Caco-2 (cell line): ENCODE measurements around the gene DPY19L1. TPM values are rescaled to one million over a fixed set of nuclear protein-coding genes. Genes with fewer than 3 reads are reported as not detected.
"Not testable (repeated sequence)": the region's sequence is repeated elsewhere in the genome, so short reads cannot be mapped to it uniquely, and the experiment has no call there.

Source experiments
- Bru-seq: library from RNA; stranded (reverse); fragments of 400-500 nt; gene quantifications from one replicate; lab custom pipeline; 2021; lab: Mats Ljungman, UMichigan
- BruChase-seq, 2 experiments: library from RNA; stranded (reverse); fragments of 400-500 nt; gene quantifications; one replicate each; lab custom pipeline; 2021; lab: Mats Ljungman, UMichigan
- BruUV-seq: library from RNA; stranded (reverse); fragments of 400-500 nt; replicated peaks from 2 replicates; lab custom pipeline; 2021; lab: Mats Ljungman, UMichigan
- CTCF ChIA-PET: fragments of 300-600 bp; sonication (Branson Sonifier 250); formaldehyde crosslinking; loops from one replicate; lab custom pipeline; 2022; ENCODE audit warnings: antibody characterized with exemption; lab: Charles Lee
- POLR2A ChIA-PET: fragments of 300-600 bp; sonication (Branson Sonifier 250); formaldehyde crosslinking; loops from one replicate; lab custom pipeline; 2022; ENCODE audit warnings: antibody characterized with exemption; lab: Charles Lee
- DNase-seq, 2 experiments: peaks; one replicate each; pipeline versions ENCODE4 v3.0.0 to v3.0.0-alpha.2; 2020 to 2022
- H3K27me3 ChIP-seq: replicated peaks from 2 replicates; pipeline ENCODE4 v1.6.0; 2011; ENCODE audit warnings: low read length; ENCODE audit not compliant: control insufficient read depth, insufficient read depth
- H3K36me3 ChIP-seq: 2 replicates; pipeline ENCODE4 v1.5.1; 2011; ENCODE audit warnings: low read length; ENCODE audit not compliant: control insufficient read depth, insufficient read depth
- H3K4me1 ChIP-seq: fragments of 250-450 bp; sonication (Bioruptor Pico); 2 replicates; pipeline ENCODE4 v1.5.1; 2020; ENCODE audit warnings: mild to moderate bottlenecking
- H3K4me3 ChIP-seq: 2 replicates; pipeline ENCODE4 v1.5.1; 2011; ENCODE audit warnings: low read depth, mild to moderate bottlenecking, control low read depth, low read length
- H3K9me3 ChIP-seq: fragments of 250-450 bp; sonication (Bioruptor Pico); 2 replicates; pipeline ENCODE4 v1.5.1; 2020; ENCODE audit warnings: mild to moderate bottlenecking, moderate library complexity
- H3K27ac Mint-ChIP-seq: one replicate; pipeline ENCODE4 v1.8.0; 2022; ENCODE audit warnings: mixed read lengths; ENCODE audit not compliant: unreplicated experiment
- H3K27me3 Mint-ChIP-seq: one replicate; pipeline ENCODE4 v1.8.0; 2022; ENCODE audit warnings: mixed read lengths; ENCODE audit not compliant: insufficient read depth, unreplicated experiment
- H3K36me3 Mint-ChIP-seq: one replicate; pipeline ENCODE4 v1.8.0; 2022; ENCODE audit warnings: mild to moderate bottlenecking, mixed read lengths; ENCODE audit not compliant: insufficient read depth, unreplicated experiment
- H3K4me1 Mint-ChIP-seq: one replicate; pipeline ENCODE4 v1.8.0; 2022; ENCODE audit warnings: low read depth, mixed read lengths; ENCODE audit not compliant: unreplicated experiment
- H3K4me3 Mint-ChIP-seq: one replicate; pipeline ENCODE4 v1.8.0; 2022; ENCODE audit warnings: mild to moderate bottlenecking, moderate library complexity, mixed read lengths; ENCODE audit not compliant: unreplicated experiment
- H3K9me3 Mint-ChIP-seq: one replicate; pipeline ENCODE4 v1.8.0; 2022; ENCODE audit warnings: mixed read lengths; ENCODE audit not compliant: unreplicated experiment
- intact Hi-C: fragments of 100-400 bp; cut with micrococcal nuclease; formaldehyde crosslinking; loops from one replicate; pipeline ENCODE4 v1.10.0; 2022; ENCODE audit not compliant: unreplicated experiment
- long read RNA-seq: library from polyadenylated mRNA; stranded (forward); transcript quantifications from one replicate; pipeline ENCODE4 v2.0.0, GENCODE V29; 2022
- total RNA-seq: library from RNA; stranded (reverse); gene quantifications from 2 replicates; pipeline ENCODE4 v1.2.3, GENCODE V29; 2022
- TF ChIP-seq, protein P1 (sequence below), 2 experiments: fragments of 200-600 bp in 1 of 2; IDR thresholded peaks; 1 replicate in 1 of 2; 2 replicates in 1 of 2; pipeline versions ENCODE4 v1.5.1 to v1.8.0; 2011 to 2022; ENCODE audit warnings: antibody characterized with exemption in 1 of 2, control low read depth in 1 of 2, inconsistent platforms in 1 of 2, low read depth in 1 of 2, low read length in 1 of 2, mild to moderate bottlenecking in 1 of 2, moderate library complexity in 1 of 2; ENCODE audit not compliant: insufficient read depth in 1 of 2, severe bottlenecking in 1 of 2, unreplicated experiment in 1 of 2

Gene DPY19L1
- total RNA-seq (8.6 and 12.9 TPM in 2 replicates), Bru-seq, nascent RNA (percentile 58 among the genes with signal in this experiment), BruChase-seq, experiment 1, labeled RNA remaining after a 2-hour chase (percentile 62 among the genes with signal in this experiment), BruChase-seq, experiment 2, labeled RNA remaining after a 6-hour chase (percentile 62 among the genes with signal in this experiment)
- long read RNA-seq, full-length matches to known transcripts: 6 of 12 reads
- long read RNA-seq, partial matches to known transcripts: 2 of 12 reads
- long read RNA-seq, other reads (novel, unspliced or antisense): 4 of 12 reads

DNA sequence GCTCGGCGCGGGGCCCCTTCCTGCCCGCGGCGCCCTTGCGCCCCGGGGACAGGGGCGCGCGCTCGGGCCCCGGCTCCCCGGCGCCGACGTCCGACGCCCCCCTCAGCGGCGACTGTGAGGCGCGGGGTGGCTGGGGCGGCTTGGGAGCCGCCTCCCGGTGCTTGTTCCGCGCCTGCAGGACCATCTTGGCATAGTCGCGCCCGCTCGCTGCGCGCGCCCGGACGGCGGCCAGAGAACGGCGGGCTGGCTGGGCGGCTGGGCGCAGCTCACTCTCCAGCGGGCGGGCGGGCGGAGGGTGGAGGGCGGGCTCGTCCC lies at the start of gene DPY19L1:
Gene DPY19L1, minus strand, starts transcription at position 275 of the 315 bp plus-strand sequence. Its CDS starts 91 bp downstream, at position 184.
- Histone ChIP-seq H3K27me3 (no peaks in the 10 kb centered on the region), H3K4me3 (peak within 1 kb of the TSS; percentile 64), H3K36me3 (no peaks in the 10 kb centered on the region), H3K9me3 (no peaks in the 10 kb centered on the region), H3K4me1 (0 out of 2 replicates have a peak, but pooled peaks cover 17% of the 10 kb centered on the region)
- Mint-ChIP-seq H3K9me3 (no peaks in the 10 kb centered on the region), H3K4me3 (peak within 1 kb of the TSS; percentile 96), H3K27me3 (peaks cover 11% of the 10 kb centered on the region), H3K27ac (peak within 1 kb of the TSS; percentile 79), H3K36me3 (no peaks in the 10 kb centered on the region), H3K4me1 (peaks cover 7% of the 10 kb centered on the region)
- BruUV-seq: no TSS peak
- POLR2A ChIA-PET: no interaction called here
- TF ChIP-seq, protein P1, sequence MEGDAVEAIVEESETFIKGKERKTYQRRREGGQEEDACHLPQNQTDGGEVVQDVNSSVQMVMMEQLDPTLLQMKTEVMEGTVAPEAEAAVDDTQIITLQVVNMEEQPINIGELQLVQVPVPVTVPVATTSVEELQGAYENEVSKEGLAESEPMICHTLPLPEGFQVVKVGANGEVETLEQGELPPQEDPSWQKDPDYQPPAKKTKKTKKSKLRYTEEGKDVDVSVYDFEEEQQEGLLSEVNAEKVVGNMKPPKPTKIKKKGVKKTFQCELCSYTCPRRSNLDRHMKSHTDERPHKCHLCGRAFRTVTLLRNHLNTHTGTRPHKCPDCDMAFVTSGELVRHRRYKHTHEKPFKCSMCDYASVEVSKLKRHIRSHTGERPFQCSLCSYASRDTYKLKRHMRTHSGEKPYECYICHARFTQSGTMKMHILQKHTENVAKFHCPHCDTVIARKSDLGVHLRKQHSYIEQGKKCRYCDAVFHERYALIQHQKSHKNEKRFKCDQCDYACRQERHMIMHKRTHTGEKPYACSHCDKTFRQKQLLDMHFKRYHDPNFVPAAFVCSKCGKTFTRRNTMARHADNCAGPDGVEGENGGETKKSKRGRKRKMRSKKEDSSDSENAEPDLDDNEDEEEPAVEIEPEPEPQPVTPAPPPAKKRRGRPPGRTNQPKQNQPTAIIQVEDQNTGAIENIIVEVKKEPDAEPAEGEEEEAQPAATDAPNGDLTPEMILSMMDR (IDR thresholded peaks at IDR 0.05; ENCODE audit: insufficient read depth in 1 of 2, low read depth in 1 of 2, low read length in 1 of 2, severe bottlenecking in 1 of 2, unreplicated experiment in 1 of 2): no peak
- CTCF ChIA-PET: interaction anchor here (0.5 to 1.2 kb wide), 4 partner anchors 231 to 1268 kb away, joined by 3 to 4 read pairs (median 3); no protein-coding TSS in a partner anchor
- intact Hi-C loops: loop anchor here (5.0 to 10.0 kb wide), 2 partner anchors 282 to 360 kb away; no protein-coding TSS in a partner anchor
- DNase-seq: no peak

- intact Hi-C loops: loop anchor here (10.0 kb wide), 1 partner anchor 545 kb away; no protein-coding TSS in a partner anchor
- H3K4me3 ChIP-seq, H3K36me3 Mint-ChIP-seq, H3K4me1 ChIP-seq, H3K9me3 Mint-ChIP-seq, BruUV-seq, H3K27me3 Mint-ChIP-seq, H3K4me3 Mint-ChIP-seq, H3K4me1 Mint-ChIP-seq, H3K27ac Mint-ChIP-seq, DNase-seq, CTCF ChIA-PET, H3K9me3 ChIP-seq, H3K36me3 ChIP-seq, POLR2A ChIA-PET, H3K27me3 ChIP-seq: not testable (repeated sequence)
These were observed 42.2 kb upstream of the DPY19L1 start for GRCh38 chr7:35079517-35079916.

- intact Hi-C loops: loop anchor here (10.0 kb wide), 1 partner anchor 551 kb away; no protein-coding TSS in a partner anchor
- H3K4me3 Mint-ChIP-seq, H3K9me3 ChIP-seq, H3K4me1 Mint-ChIP-seq, H3K4me3 ChIP-seq, H3K4me1 ChIP-seq, POLR2A ChIA-PET, CTCF ChIA-PET, H3K9me3 Mint-ChIP-seq, H3K27me3 Mint-ChIP-seq, H3K27me3 ChIP-seq, BruUV-seq, H3K36me3 Mint-ChIP-seq, H3K36me3 ChIP-seq, H3K27ac Mint-ChIP-seq, DNase-seq: not testable (repeated sequence)
These were observed 36.7 kb upstream of the DPY19L1 start for GRCh38 chr7:35074008-35074407.
